Upper lobe of left lung (tissue), 4 donors: Measurements from ENCODE around the gene PDIK1L.
A peak's percentile ranks its signal among the peaks of the same experiment; 100 is the strongest.

ENCODE experiments used
- CTCF ChIP-seq, 6 experiments: fragments of 450-650 bp in 4 of 6; fragments of 200-600 bp in 2 of 6; sonication (generic) in 2 of 6; IDR thresholded peaks; one replicate each; pipeline ENCODE4 v1.5.1; 2016 to 2019; ENCODE audit warnings: antibody characterized with exemption in 6 of 6
- POLR2A ChIP-seq, 4 donors: fragments of 450-650 bp; IDR thresholded peaks; one replicate each; pipeline ENCODE4 v1.5.1; 2016 to 2017; ENCODE audit warnings: antibody characterized with exemption in 4 of 4, mild to moderate bottlenecking in 2 of 4
- POLR2AphosphoS5 ChIP-seq, 2 donors: sonication (generic); formaldehyde crosslinking; IDR thresholded peaks; one replicate each; pipeline ENCODE4 v1.5.1; 2017; ENCODE audit warnings: antibody characterized with exemption in 2 of 2

- TF ChIP-seq CTCF (IDR thresholded peaks at IDR 0.05) (no peak), POLR2A (IDR thresholded peaks at IDR 0.05) (no peak), POLR2AphosphoS5 (IDR thresholded peaks at IDR 0.05) (peak in 1 of 2 donors; percentile 27)
Observed at GRCh38 chr1:26112407-26112775, 767 bp downstream of the PDIK1L start.
